Activated CD4-positive, alpha-beta T cell treated with anti-CD3 and anti-CD28 coated beads, Interleukin-2, amount 10 ng/mL, durations not matched to agents 24 days and 14 days (primary cell): ENCODE results near the gene SH2B3. TPM values are rescaled to one million over a fixed set of nuclear protein-coding genes. Genes with fewer than 3 reads are reported as not detected.
"Not testable (repeated sequence)": the region's sequence is repeated elsewhere in the genome, so short reads cannot be mapped to it uniquely, and the experiment has no call there.

Experiments
- DNase-seq: peaks from one replicate; pipeline ENCODE4 v3.0.0; 2022
- H3K27ac Mint-ChIP-seq: one replicate; pipeline ENCODE4 v1.8.0; 2022; ENCODE audit warnings: mild to moderate bottlenecking, mixed read lengths
- H3K27me3 Mint-ChIP-seq: one replicate; pipeline ENCODE4 v1.8.0; 2022; ENCODE audit warnings: mixed read lengths
- H3K36me3 Mint-ChIP-seq: one replicate; pipeline ENCODE4 v1.8.0; 2022; ENCODE audit warnings: low read depth, mild to moderate bottlenecking, mixed read lengths
- H3K4me1 Mint-ChIP-seq: one replicate; pipeline ENCODE4 v1.8.0; 2021; ENCODE audit warnings: mixed read lengths
- H3K4me3 Mint-ChIP-seq: one replicate; pipeline ENCODE4 v1.8.0; 2022; ENCODE audit warnings: mild to moderate bottlenecking, moderate library complexity, mixed read lengths
- H3K9me3 Mint-ChIP-seq: one replicate; pipeline ENCODE4 v1.8.0; 2021; ENCODE audit warnings: mixed read lengths
- intact Hi-C: fragments of 100-400 bp; cut with micrococcal nuclease; formaldehyde crosslinking; loops from one replicate; pipeline ENCODE4 v1.15.1; 2023
- total RNA-seq: library from RNA; stranded (reverse); gene quantifications from 2 replicates; pipeline ENCODE4 v1.2.3, GENCODE V29; 2022

The SH2B3 gene
- total RNA-seq, 1 donor from 2014 or later = 44.1 TPM

GRCh38 chr12:111451232-111451631 is 45.5 kb downstream of the SH2B3 start:
- peaks cover 45% of the 10 kb centered on the region for H3K4me1 Mint-ChIP-seq
- intact Hi-C loops = loop anchor here (1.0 to 2.0 kb wide), 3 partner anchors 48 to 78 kb away; no protein-coding TSS in a partner anchor
- no peak overlapping the region for H3K4me3 Mint-ChIP-seq
- no peak overlapping the region for H3K27ac Mint-ChIP-seq
- no peaks in the 10 kb centered on the region for H3K27me3 Mint-ChIP-seq
- H3K36me3 Mint-ChIP-seq = peaks cover 71% of the 10 kb centered on the region
- H3K9me3 Mint-ChIP-seq = no peaks in the 10 kb centered on the region
- no peak for DNase-seq

- H3K27ac Mint-ChIP-seq = peak overlapping the region; percentile 12
- H3K9me3 Mint-ChIP-seq = no peaks in the 10 kb centered on the region
- intact Hi-C loops = loop anchor here (1.0 to 2.0 kb wide), 3 partner anchors 48 to 77 kb away; no protein-coding TSS in a partner anchor
- H3K4me3 Mint-ChIP-seq = no peak overlapping the region
- H3K4me1 Mint-ChIP-seq = peaks cover 42% of the 10 kb centered on the region
- no peaks in the 10 kb centered on the region for H3K27me3 Mint-ChIP-seq
- peaks cover 67% of the 10 kb centered on the region for H3K36me3 Mint-ChIP-seq
- DNase-seq = peak; percentile 83
Measured at GRCh38 chr12:111451649-111452129, 46.0 kb downstream of the SH2B3 start.

- intact Hi-C loops = no loop called here
- Mint-ChIP-seq H3K27me3 (no peaks in the 10 kb centered on the region), H3K36me3 (peaks cover 61% of the 10 kb centered on the region), H3K27ac (no peak overlapping the region), H3K9me3 (no peaks in the 10 kb centered on the region), H3K4me3 (no peak overlapping the region), H3K4me1 (peaks cover 35% of the 10 kb centered on the region)
- DNase-seq = peak; percentile 56
Measured at GRCh38 chr12:111453071-111453989, 47.6 kb downstream of the SH2B3 start.

- Mint-ChIP-seq H3K27ac (no peak overlapping the region), H3K4me1 (peaks cover 25% of the 10 kb centered on the region)
Measured at GRCh38 chr12:111454311-111454710, 48.6 kb downstream of the SH2B3 start.

GRCh38 chr12:111454716-111455447 is 49.2 kb downstream of the SH2B3 start:
- Mint-ChIP-seq H3K27me3 (no peaks in the 10 kb centered on the region), H3K36me3 (peaks cover 47% of the 10 kb centered on the region), H3K4me1 (peaks cover 19% of the 10 kb centered on the region), H3K4me3 (no peak overlapping the region), H3K9me3 (no peaks in the 10 kb centered on the region), H3K27ac (no peak overlapping the region)
- no peak for DNase-seq
- intact Hi-C loops = no loop called here

More at GRCh38 chr12:111454311-111454710, 48.6 kb downstream of the SH2B3 start:
- Mint-ChIP-seq H3K36me3 (peaks cover 52% of the 10 kb centered on the region), H3K4me3 (no peak overlapping the region), H3K27me3 (no peaks in the 10 kb centered on the region), H3K9me3 (no peaks in the 10 kb centered on the region)
- intact Hi-C loops = no loop called here
- no peak for DNase-seq

- Mint-ChIP-seq H3K4me3 (no peak overlapping the region), H3K36me3 (peaks cover 39% of the 10 kb centered on the region), H3K9me3 (no peaks in the 10 kb centered on the region), H3K27me3 (no peaks in the 10 kb centered on the region), H3K4me1 (peaks cover 12% of the 10 kb centered on the region), H3K27ac (no peak overlapping the region)
- no peak for DNase-seq
- intact Hi-C loops = no loop called here
Measured at GRCh38 chr12:111455448-111456320, 50.0 kb downstream of the SH2B3 start.

- Mint-ChIP-seq H3K4me3 (no peak overlapping the region), H3K27me3 (no peaks in the 10 kb centered on the region), H3K27ac (no peak overlapping the region), H3K9me3 (no peaks in the 10 kb centered on the region), H3K4me1 (peaks cover 2% of the 10 kb centered on the region), H3K36me3 (peaks cover 28% of the 10 kb centered on the region)
- intact Hi-C loops = no loop called here
- no peak for DNase-seq
Measured at GRCh38 chr12:111457071-111457470, 51.3 kb downstream of the SH2B3 start.

- no peaks in the 10 kb centered on the region for H3K27me3 Mint-ChIP-seq
- H3K9me3 Mint-ChIP-seq = no peaks in the 10 kb centered on the region
- no peak overlapping the region for H3K4me3 Mint-ChIP-seq
- H3K36me3 Mint-ChIP-seq = peaks cover 28% of the 10 kb centered on the region
- H3K4me1 Mint-ChIP-seq = peaks cover 4% of the 10 kb centered on the region
- no peak overlapping the region for H3K27ac Mint-ChIP-seq
- DNase-seq = no peak
- intact Hi-C loops = no loop called here
Measured at GRCh38 chr12:111457577-111457976, 51.9 kb downstream of the SH2B3 start.

- intact Hi-C loops = no loop called here
- no peak overlapping the region for H3K4me3 Mint-ChIP-seq
- H3K27me3 Mint-ChIP-seq = no peaks in the 10 kb centered on the region
- H3K4me1 Mint-ChIP-seq = peaks cover 4% of the 10 kb centered on the region
- DNase-seq = no peak
- H3K27ac Mint-ChIP-seq = no peak overlapping the region
- H3K9me3 Mint-ChIP-seq = no peaks in the 10 kb centered on the region
- H3K36me3 Mint-ChIP-seq = peaks cover 26% of the 10 kb centered on the region
Measured at GRCh38 chr12:111458546-111459172, 52.9 kb downstream of the SH2B3 start.

GRCh38 chr12:111460111-111460510 is 54.4 kb downstream of the SH2B3 start:
- DNase-seq = not testable (repeated sequence)

GRCh38 chr12:111462210-111462769 is 56.6 kb downstream of the SH2B3 start:
- no peak overlapping the region for H3K4me3 Mint-ChIP-seq
- H3K4me1 Mint-ChIP-seq = peaks cover 2% of the 10 kb centered on the region
- DNase-seq = no peak
- intact Hi-C loops = no loop called here
- no peaks in the 10 kb centered on the region for H3K27me3 Mint-ChIP-seq
- no peaks in the 10 kb centered on the region for H3K9me3 Mint-ChIP-seq
- peaks cover 12% of the 10 kb centered on the region for H3K36me3 Mint-ChIP-seq
- no peak overlapping the region for H3K27ac Mint-ChIP-seq

More at GRCh38 chr12:111460111-111460510, 54.4 kb downstream of the SH2B3 start:
- intact Hi-C loops, H3K9me3 Mint-ChIP-seq, H3K4me1 Mint-ChIP-seq, H3K4me3 Mint-ChIP-seq, H3K27ac Mint-ChIP-seq, H3K27me3 Mint-ChIP-seq: not testable (repeated sequence)
- H3K36me3 Mint-ChIP-seq = peaks cover 20% of the 10 kb centered on the region

- H3K27me3 Mint-ChIP-seq = no peaks in the 10 kb centered on the region
- H3K27ac Mint-ChIP-seq = no peak overlapping the region
- intact Hi-C loops = no loop called here
- H3K9me3 Mint-ChIP-seq = no peaks in the 10 kb centered on the region
- H3K4me1 Mint-ChIP-seq = peaks cover 4% of the 10 kb centered on the region
- H3K36me3 Mint-ChIP-seq = peaks cover 19% of the 10 kb centered on the region
- DNase-seq = no peak
- no peak overlapping the region for H3K4me3 Mint-ChIP-seq
Measured at GRCh38 chr12:111467092-111467856, 61.6 kb downstream of the SH2B3 start.
